Measurements from ENCODE around the gene DRAM1.
"Not testable (repeated sequence)": the region's sequence is repeated elsewhere in the genome, so short reads cannot be mapped to it uniquely, and the experiment has no call there.

DNA sequence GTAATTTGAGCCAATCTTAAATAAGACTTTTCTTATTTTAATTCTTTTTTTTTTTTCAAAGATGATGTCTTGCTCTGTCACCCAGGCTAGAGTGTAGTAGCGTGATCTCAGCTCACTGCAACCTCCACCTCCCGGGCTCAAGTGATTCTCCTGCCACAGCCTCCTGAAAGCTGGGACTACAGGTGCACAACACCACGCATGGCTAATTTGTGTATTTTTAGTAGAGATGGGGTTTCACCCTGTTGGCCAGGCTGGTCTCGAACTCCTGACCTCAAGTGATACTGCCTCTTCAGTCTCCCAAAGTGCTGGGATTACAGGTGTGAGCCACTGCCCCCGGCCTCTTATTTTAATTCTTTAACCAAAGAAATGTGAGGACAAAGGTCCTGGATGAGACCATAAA is 20.8 kb upstream of the DRAM1 start:
- not testable (repeated sequence) for TF ChIP-seq ZNF140 (tag by site-specific recombination; IDR thresholded peaks at IDR 0.05); CTCF (tag by site-specific recombination; IDR thresholded peaks at IDR 0.05); ELK4 (IDR thresholded peaks at IDR 0.05; ENCODE audit: borderline replicate concordance, low read depth, low read length); HOXD13 (CRISPR knock-in tag; IDR thresholded peaks at IDR 0.05; ENCODE audit: borderline replicate concordance); KLF1 (tag by site-specific recombination; IDR thresholded peaks at IDR 0.05); ZSCAN18 (tag by site-specific recombination; IDR thresholded peaks at IDR 0.05); ZFP3 (tag by site-specific recombination; IDR thresholded peaks at IDR 0.05; ENCODE audit: low read depth); ZNF155 (tag by site-specific recombination; IDR thresholded peaks at IDR 0.05)

All from HEK293 (cell line).